Fibroblast of peridontal ligament (primary cell): ENCODE data around the gene OLFML2B.

Experiments
- DNase-seq: peaks from one replicate; pipeline ENCODE4 v3.0.0-alpha.2; 2010; ENCODE audit errors: extremely low read depth

OLFML2B gene

DNA sequence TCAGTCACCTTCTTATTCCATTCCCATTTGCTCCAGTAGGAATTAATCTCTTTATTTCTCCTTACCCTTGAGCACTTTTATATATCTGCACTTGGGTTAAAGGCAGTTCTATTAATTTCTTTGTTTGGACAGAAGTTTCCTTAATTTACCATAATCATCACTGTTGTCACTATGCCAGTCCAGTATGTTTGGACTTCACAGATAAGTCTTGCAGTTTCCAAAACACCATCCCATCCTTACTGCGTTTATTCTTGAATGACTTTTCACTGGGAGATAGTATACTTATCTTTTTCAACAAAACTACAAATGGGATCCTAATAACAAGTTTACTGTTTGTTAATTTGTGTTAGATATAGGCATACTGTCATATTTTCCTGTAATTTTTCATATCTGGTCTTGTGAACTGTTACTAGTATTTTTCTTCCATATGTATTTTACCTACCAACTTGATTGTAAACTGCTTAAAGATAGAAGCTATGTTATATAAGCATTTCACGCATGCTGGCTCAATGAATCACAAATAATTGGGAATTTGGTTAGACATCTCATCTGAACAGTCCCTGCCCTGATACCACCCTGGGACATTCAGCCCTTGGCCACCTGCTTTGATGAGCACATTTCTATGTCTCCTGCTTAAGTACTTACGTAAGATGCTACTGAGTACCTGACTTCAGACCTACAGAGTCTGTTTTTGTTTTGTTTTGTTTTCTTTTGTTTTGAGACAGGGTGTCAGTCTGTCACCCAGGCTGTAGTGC, 78.2 kb downstream of the OLFML2B start:
- DNase-seq = no peak

DNA sequence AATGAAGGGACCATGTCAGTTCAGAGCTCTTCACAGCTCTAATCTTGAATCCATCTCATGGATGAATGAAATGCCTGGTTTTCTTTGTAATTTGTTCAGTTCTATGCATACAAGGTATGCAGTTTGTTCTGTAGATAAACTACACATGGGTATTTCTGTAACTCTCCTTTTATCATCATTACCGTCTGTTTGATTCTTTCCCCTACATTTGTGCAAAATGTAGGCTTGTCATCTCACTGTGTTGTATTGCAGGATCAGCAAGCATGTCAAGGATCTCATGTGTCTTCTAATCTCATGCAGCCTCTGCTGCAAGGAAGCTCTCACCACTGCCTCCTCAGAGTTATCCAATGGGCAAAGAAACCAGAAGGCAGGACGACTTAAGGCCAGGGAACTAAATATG, 79.3 kb downstream of the OLFML2B start:
- DNase-seq = no peak

DNA sequence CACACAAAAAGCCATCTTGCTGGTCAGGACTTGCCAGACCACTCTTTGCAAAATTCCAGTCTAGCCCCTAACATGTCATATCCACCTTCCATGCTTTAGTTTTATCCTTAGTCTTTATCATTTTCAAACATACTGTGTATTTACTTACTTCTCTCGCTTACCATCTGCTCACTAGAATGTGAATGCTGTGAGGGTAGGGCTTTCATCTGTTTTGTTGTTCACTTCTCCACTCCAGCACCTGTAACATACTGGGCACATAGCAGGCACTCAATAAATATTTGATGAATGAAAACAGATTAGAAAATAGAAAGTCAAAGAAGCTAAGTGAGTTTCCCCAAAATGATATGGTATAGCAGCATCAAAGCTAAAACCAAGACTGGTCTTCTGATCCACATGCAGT, 79.9 kb downstream of the OLFML2B start:
- no peak for DNase-seq

DNA sequence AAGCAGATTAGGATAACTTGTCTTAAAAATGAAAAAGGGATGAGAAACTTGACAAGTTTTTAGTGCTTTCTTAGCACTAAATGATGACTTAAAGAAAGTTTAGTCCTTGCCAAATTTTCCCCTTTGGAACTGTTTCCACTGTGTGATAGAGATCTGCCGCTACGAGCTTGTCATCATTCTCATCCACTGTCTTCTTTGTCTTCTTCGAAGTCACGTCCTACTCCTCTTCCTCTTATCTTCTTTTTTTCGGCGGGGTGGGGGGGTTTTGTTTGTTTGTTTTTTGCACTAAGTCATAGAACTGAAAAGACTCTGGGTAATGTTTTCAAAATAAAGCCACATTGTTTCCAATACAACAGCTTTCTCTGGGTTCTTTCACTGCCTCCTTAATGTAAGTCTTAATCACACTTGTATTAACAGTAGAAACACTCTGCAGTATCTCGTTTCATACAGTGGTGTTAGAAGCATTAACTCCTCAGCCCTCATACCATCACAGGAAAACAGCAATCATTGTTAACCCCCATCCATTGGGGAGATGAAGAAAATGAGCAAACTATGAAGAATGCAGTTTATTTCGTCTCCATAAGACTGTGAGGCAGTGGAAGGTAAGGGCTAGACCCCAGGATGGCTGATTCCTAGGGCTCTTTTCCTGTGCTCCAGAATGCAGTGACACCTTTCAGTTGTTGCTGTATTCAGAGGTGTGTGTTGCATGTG, 81.8 kb downstream of the OLFML2B start:
- no peak for DNase-seq

DNA sequence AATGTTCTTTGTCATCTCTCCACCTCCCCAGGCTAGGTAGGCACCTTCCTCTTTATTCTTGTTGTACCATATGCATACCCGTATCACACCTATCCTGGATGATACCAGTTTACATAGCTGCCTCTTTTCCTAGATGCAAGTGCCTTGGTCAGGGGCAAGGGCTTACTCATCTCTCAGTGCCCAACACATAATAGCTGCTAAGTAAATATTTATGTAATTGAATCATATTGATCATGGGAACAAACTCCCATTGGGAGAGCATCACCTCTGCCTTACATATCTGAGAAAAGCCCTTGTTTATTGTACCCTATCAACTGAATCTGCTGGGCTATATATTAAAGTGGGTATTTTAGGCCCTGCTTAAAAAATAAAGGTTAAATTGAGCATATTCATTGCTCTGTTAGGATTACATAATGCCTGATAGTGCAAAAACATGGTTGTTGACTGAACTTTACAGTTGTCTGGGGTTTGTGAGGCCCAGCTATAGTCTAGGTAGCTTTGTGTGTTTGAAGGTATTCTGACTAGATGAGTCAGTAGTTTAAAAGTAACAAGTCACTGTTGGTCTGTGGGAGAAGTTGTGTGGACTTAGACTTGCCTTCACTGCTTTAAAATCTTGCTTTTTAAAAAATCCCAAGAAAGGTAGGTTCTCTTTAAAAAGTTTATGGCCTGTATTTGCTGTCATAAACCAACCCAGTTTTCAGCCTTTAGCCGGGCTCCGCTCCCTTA, 82.6 kb downstream of the OLFML2B start:
- no peak for DNase-seq

DNA sequence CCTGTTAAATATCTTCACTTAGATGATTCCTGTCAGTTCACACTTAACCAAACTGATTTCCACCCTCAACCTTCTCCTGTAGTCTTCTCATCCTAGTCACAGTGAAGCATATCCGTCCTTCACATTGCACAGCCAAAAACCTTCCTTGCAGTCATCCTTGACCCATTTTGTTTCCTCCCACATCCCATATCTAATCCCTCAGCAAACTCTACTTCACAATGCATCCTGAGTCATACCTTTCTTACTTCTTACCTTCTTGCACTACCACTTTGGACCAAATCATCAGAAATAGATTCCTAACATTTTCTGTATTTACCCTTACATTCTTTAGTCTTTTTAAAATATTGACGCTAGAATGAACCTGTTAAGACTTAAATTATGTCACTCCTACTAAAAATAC, 86.9 kb downstream of the OLFML2B start:
- no peak for DNase-seq

DNA sequence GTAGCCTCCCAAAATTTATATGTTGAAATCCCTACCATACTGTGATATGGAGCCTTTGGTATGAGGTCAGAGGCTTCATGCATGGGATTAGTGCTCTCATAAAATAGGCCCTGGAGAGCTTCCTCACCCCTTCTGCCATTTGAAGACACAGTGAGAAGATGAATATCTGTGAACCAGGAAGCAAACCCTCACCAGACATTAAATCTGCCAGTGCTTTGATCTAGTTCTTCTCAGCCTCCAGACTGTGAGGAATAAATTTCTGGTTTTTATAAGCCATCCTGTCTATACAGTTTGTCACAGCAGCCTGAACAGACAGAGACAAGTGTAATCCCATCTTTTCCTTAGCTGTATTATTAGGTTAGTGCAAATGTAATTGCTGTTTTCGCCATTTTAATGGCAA, 88.4 kb downstream of the OLFML2B start:
- DNase-seq = no peak

DNA sequence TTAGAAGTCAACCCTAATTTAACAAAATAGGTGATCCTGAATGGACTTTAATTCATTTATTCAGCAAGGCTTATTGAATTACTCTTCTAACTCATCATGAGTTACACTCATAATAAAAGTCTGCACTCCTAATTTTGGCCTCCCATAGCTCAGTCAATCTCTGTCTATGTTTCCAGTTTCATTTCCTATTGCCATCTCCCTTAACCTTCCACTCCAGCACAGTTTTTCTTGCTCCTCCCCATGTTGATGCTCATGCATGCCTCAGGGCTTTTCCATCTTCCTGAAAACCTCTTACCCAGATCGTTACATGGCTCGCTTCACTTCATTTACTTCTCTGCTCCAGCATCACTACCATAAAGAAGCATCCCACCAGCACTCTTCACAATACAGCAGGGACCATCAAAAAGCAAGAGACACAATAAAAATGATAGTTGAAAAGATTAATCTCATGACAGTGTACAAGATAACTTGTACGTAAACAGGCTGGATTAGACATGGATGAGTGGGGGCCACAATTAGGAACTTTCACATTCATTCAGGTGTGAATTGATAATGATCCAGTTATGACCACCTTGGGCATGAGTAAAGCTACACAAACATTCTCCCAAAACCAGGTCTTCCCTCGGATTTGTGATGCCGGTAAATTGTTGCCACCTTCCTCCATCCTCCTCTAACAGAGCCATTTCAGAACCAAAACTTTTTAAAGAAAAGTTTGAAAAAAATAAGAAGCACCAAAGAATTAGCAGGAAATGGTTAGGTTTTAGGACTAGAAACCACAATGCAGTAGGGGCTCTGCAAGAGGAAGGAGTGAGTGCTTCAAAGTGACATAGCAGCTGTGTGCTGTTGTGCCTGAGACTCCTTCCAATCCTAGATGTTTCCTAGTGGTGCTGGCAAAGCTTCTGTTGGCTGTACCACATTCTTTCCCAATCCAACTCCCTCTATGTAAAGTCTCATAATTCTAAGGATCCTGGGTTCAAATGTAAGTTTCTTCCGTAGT, 89.8 kb downstream of the OLFML2B start:
- no peak for DNase-seq
